Right renal pelvis (tissue), 4 donors: ENCODE data around the gene TMEFF2. TPM values are rescaled to one million over a fixed set of nuclear protein-coding genes. Genes with fewer than 3 reads are reported as not detected.

Experiments
- DNase-seq, 4 donors: peaks; one replicate each; pipeline ENCODE4 v3.0.0-alpha.2; 2013; ENCODE audit warnings: low read depth in 4 of 4, low spot score in 3 of 4, missing footprints in 1 of 4
- polyA plus RNA-seq, 4 donors: library from polyadenylated mRNA; unstranded; fragments of 120-200 nt; gene quantifications; one replicate each; pipeline ENCODE4 v1.2.1, GENCODE V29; 2013; ENCODE audit not compliant: insufficient read length in 4 of 4

Gene TMEFF2
- 10 to 100 TPM; 10.8 to 20.3 (median 17.2) TPM for polyA plus RNA-seq

GRCh38 chr2:192194866-192195547 lies at the start of gene TMEFF2:
Gene TMEFF2, minus strand, starts transcription at chr2:192194933. Its CDS starts 409 bp downstream, at chr2:192194524.
- peak in 1 of 4 donors; percentile 56 for DNase-seq

- DNase-seq: no peak
Measured at GRCh38 chr2:192243488-192243887, 48.8 kb upstream of the TMEFF2 start.

- no peak for DNase-seq
Measured at GRCh38 chr2:192236136-192236535, 41.4 kb upstream of the TMEFF2 start.

GRCh38 chr2:192230889-192231453 lies 36.2 kb upstream of the TMEFF2 start:
- DNase-seq: no peak

GRCh38 chr2:192228685-192229084 lies 34.0 kb upstream of the TMEFF2 start:
- no peak for DNase-seq

- no peak for DNase-seq
Measured at GRCh38 chr2:192218970-192219369, 24.2 kb upstream of the TMEFF2 start.

GRCh38 chr2:192218377-192218776 lies 23.6 kb upstream of the TMEFF2 start:
- DNase-seq: no peak

GRCh38 chr2:192216336-192216735 lies 21.6 kb upstream of the TMEFF2 start:
- DNase-seq: no peak

GRCh38 chr2:192215096-192215877 lies 20.6 kb upstream of the TMEFF2 start:
- DNase-seq: no peak

- no peak for DNase-seq
Measured at GRCh38 chr2:192208848-192209247, 14.1 kb upstream of the TMEFF2 start.

- DNase-seq: no peak
Measured at GRCh38 chr2:192206399-192206798, 11.7 kb upstream of the TMEFF2 start.

- no peak for DNase-seq
Measured at GRCh38 chr2:192203876-192204275, 9.1 kb upstream of the TMEFF2 start.

- no peak for DNase-seq
Measured at GRCh38 chr2:192202373-192202772, 7.6 kb upstream of the TMEFF2 start.

GRCh38 chr2:192201116-192201515 lies 6.4 kb upstream of the TMEFF2 start:
- no peak for DNase-seq

GRCh38 chr2:192197357-192197756 lies 2.6 kb upstream of the TMEFF2 start:
- DNase-seq: no peak

GRCh38 chr2:192196421-192197194 lies 1.9 kb upstream of the TMEFF2 start:
- no peak for DNase-seq

GRCh38 chr2:192195548-192196418 lies 1.1 kb upstream of the TMEFF2 start:
- no peak for DNase-seq

GRCh38 chr2:192194265-192194865 lies 368 bp downstream of the TMEFF2 start:
- no peak for DNase-seq

GRCh38 chr2:192190474-192190873 lies 4.3 kb downstream of the TMEFF2 start:
- no peak for DNase-seq

GRCh38 chr2:192186806-192187205 lies 7.9 kb downstream of the TMEFF2 start:
- DNase-seq: no peak
